H9 (cell line): ENCODE measurements around the gene CNIH2. TPM values are rescaled to one million over a fixed set of nuclear protein-coding genes. Genes with fewer than 3 reads are reported as not detected.
"Not testable (repeated sequence)": the region's sequence is repeated elsewhere in the genome, so short reads cannot be mapped to it uniquely, and the experiment has no call there.

ENCODE experiments used
- DNase-seq: peaks from one replicate; pipeline ENCODE4 v3.0.0-alpha.2; 2017
- H2AFZ ChIP-seq: one replicate; pipeline ENCODE4 v1.6.1; 2013; ENCODE audit warnings: mild to moderate bottlenecking, low read length, control low read depth, moderate library complexity
- H2AK5ac ChIP-seq: 2 replicates; pipeline ENCODE4 v1.6.1; 2013; ENCODE audit warnings: low read length, control low read depth, mixed read lengths; ENCODE audit not compliant: insufficient read length
- H2BK120ac ChIP-seq: one replicate; pipeline ENCODE4 v1.6.1; 2013; ENCODE audit warnings: low read depth, mild to moderate bottlenecking, low read length, control low read depth, inconsistent platforms; ENCODE audit not compliant: poor library complexity, severe bottlenecking
- H2BK12ac ChIP-seq: 2 replicates; pipeline ENCODE4 v1.6.1; 2013; ENCODE audit warnings: low read length, control low read depth, mixed read lengths, low read depth; ENCODE audit not compliant: insufficient read length
- H2BK15ac ChIP-seq: 2 replicates; pipeline ENCODE4 v1.6.1; 2013; ENCODE audit warnings: low read depth, low read length, control low read depth
- H2BK20ac ChIP-seq: one replicate; pipeline ENCODE4 v1.6.1; 2013; ENCODE audit warnings: low read depth, mild to moderate bottlenecking, low read length, control low read depth, inconsistent platforms; ENCODE audit not compliant: poor library complexity, severe bottlenecking
- H2BK5ac ChIP-seq: 2 replicates; pipeline ENCODE4 v1.6.1; 2013; ENCODE audit warnings: low read length, control low read depth, mixed read lengths; ENCODE audit not compliant: insufficient read length
- H3K14ac ChIP-seq: 2 replicates; pipeline ENCODE4 v1.6.1; 2013; ENCODE audit warnings: low read length, control low read depth; ENCODE audit not compliant: insufficient read depth
- H3K18ac ChIP-seq: 2 replicates; pipeline ENCODE4 v1.6.1; 2013; ENCODE audit warnings: low read depth, mild to moderate bottlenecking, mixed read lengths, low read length, control low read depth; ENCODE audit not compliant: insufficient read length
- H3K23ac ChIP-seq: 2 replicates; pipeline ENCODE4 v1.6.1; 2013; ENCODE audit warnings: low read length, control low read depth, mixed read lengths, low read depth; ENCODE audit not compliant: insufficient read length
- H3K23me2 ChIP-seq: 2 replicates; pipeline ENCODE4 v1.6.1; 2013; ENCODE audit warnings: low read depth, mild to moderate bottlenecking, mixed read lengths, low read length, control low read depth; ENCODE audit not compliant: insufficient read length, poor library complexity, severe bottlenecking
- H3K27ac ChIP-seq: 2 replicates; pipeline ENCODE4 v1.5.1; 2013; ENCODE audit warnings: low read length, control low read depth, mixed read lengths, low read depth; ENCODE audit not compliant: insufficient read length
- H3K27me3 ChIP-seq: 2 replicates; pipeline ENCODE4 v1.6.1; 2013; ENCODE audit warnings: low read length, control low read depth, inconsistent platforms; ENCODE audit not compliant: insufficient read depth
- H3K4ac ChIP-seq: 2 replicates; pipeline ENCODE4 v1.6.1; 2013; ENCODE audit warnings: low read depth, mild to moderate bottlenecking, control low read depth, inconsistent platforms, low read length, moderate library complexity
- H3K4me1 ChIP-seq: 2 replicates; pipeline ENCODE4 v1.6.1; 2013; ENCODE audit warnings: low read length, control low read depth, inconsistent platforms; ENCODE audit not compliant: insufficient read depth
- H3K4me2 ChIP-seq: 2 replicates; pipeline ENCODE4 v1.6.1; 2013; ENCODE audit warnings: low read length, control low read depth, mixed read lengths; ENCODE audit not compliant: insufficient read length, insufficient read depth
- H3K56ac ChIP-seq: 2 replicates; pipeline ENCODE4 v1.6.1; 2013; ENCODE audit warnings: low read depth, mild to moderate bottlenecking, mixed read lengths, low read length, control low read depth; ENCODE audit not compliant: insufficient read length
- H3K79me1 ChIP-seq: 2 replicates; pipeline ENCODE4 v1.6.1; 2013; ENCODE audit warnings: low read depth, mild to moderate bottlenecking, moderate library complexity, low read length, control low read depth, inconsistent platforms; ENCODE audit not compliant: insufficient read depth, poor library complexity, severe bottlenecking
- H3K79me2 ChIP-seq: 2 replicates; pipeline ENCODE4 v1.6.1; 2013; ENCODE audit warnings: low read length, control low read depth, inconsistent platforms; ENCODE audit not compliant: insufficient read depth
- H3K9ac ChIP-seq: 2 replicates; pipeline ENCODE4 v1.6.1; 2013; ENCODE audit warnings: low read length, control low read depth, mixed read lengths; ENCODE audit not compliant: insufficient read length; ENCODE audit errors: extremely low read depth
- H3K9me3 ChIP-seq: one replicate; pipeline ENCODE4 v1.6.1; 2013; ENCODE audit warnings: low read depth, low read length, inconsistent platforms; ENCODE audit not compliant: control insufficient read depth
- H3T11ph ChIP-seq: one replicate; pipeline ENCODE4 v1.6.1; 2013; ENCODE audit warnings: mild to moderate bottlenecking, low read length, control low read depth, inconsistent platforms
- H4K20me1 ChIP-seq: one replicate; pipeline ENCODE4 v1.6.1; 2013; ENCODE audit not compliant: control insufficient read depth, insufficient read length, insufficient read depth
- H4K5ac ChIP-seq: 2 replicates; pipeline ENCODE4 v1.6.1; 2013; ENCODE audit warnings: low read depth, mild to moderate bottlenecking, mixed read lengths, low read length, control low read depth; ENCODE audit not compliant: insufficient read length
- H4K8ac ChIP-seq: replicated peaks from 2 replicates; pipeline ENCODE4 v1.6.1; 2013; ENCODE audit warnings: low read length, control low read depth, mixed read lengths, low read depth; ENCODE audit not compliant: insufficient read length
- H4K91ac ChIP-seq: 2 replicates; pipeline ENCODE4 v1.6.1; 2013; ENCODE audit warnings: low read depth, mild to moderate bottlenecking, moderate library complexity, mixed read lengths, low read length, control low read depth; ENCODE audit not compliant: insufficient read length
- H3K27ac Mint-ChIP-seq, 3 experiments: 2 replicates in 2 of 3; 3 replicates in 1 of 3; pipeline ENCODE4 v1.8.0; 2020 to 2021; ENCODE audit warnings: mixed read lengths in 3 of 3, mild to moderate bottlenecking in 1 of 3, moderate library complexity in 1 of 3
- H3K27me3 Mint-ChIP-seq: 2 replicates; pipeline ENCODE4 v1.8.0; 2021; ENCODE audit warnings: low read depth, mild to moderate bottlenecking, moderate library complexity, mixed read lengths
- H3K36me3 Mint-ChIP-seq, 3 experiments: 2 replicates in 2 of 3; 3 replicates in 1 of 3; pipeline ENCODE4 v1.8.0; 2020 to 2021; ENCODE audit warnings: low read depth in 3 of 3, mixed read lengths in 3 of 3; ENCODE audit not compliant: insufficient read depth in 1 of 3
- H3K4me1 Mint-ChIP-seq, 2 experiments: 2 replicates each; pipeline ENCODE4 v1.8.0; 2020; ENCODE audit warnings: mixed read lengths in 2 of 2
- H3K4me3 Mint-ChIP-seq, 2 experiments: 2 replicates in 1 of 2; 3 replicates in 1 of 2; pipeline ENCODE4 v1.8.0; 2020 to 2021; ENCODE audit warnings: mild to moderate bottlenecking in 2 of 2, mixed read lengths in 2 of 2, moderate library complexity in 1 of 2
- H3K9me3 Mint-ChIP-seq, 2 experiments: 2 replicates in 1 of 2; 3 replicates in 1 of 2; pipeline ENCODE4 v1.8.0; 2020; ENCODE audit warnings: mild to moderate bottlenecking in 2 of 2, mixed read lengths in 2 of 2, moderate library complexity in 1 of 2
- WGBS: extraction: QIAGEN DNeasy Blood & Tissue Kit; methylation state at CpG from one replicate; pipeline ENCODE4 v1.1.7; 2013; ENCODE audit warnings: missing lambda C conversion rate, low lambda C conversion rate, mixed read lengths; ENCODE audit not compliant: insufficient read length; ENCODE audit errors: extremely low coverage; 5-methylcytosine and 5-hydroxymethylcytosine counted together
- total RNA-seq: library from RNA; stranded (reverse); gene quantifications from 2 replicates; pipeline ENCODE4 v1.2.1, GENCODE V29; 2021

CNIH2 gene
- total RNA-seq, 1 experiment from 2014 or later: 12.0 TPM

GRCh38 chr11:66277064-66277463, 911 bp upstream of the CNIH2 start:
- H3K23ac ChIP-seq, H2AFZ ChIP-seq, H3K79me1 ChIP-seq, H4K8ac ChIP-seq, H3K79me2 ChIP-seq, H3K4me2 ChIP-seq, H3K14ac ChIP-seq, H3K9ac ChIP-seq, H3K56ac ChIP-seq, DNase-seq, H3K4ac ChIP-seq, H2BK120ac ChIP-seq, H3K9me3 Mint-ChIP-seq, H2BK20ac ChIP-seq, H4K5ac ChIP-seq, H3K4me1 ChIP-seq, H2BK15ac ChIP-seq, H3K27ac ChIP-seq, H4K91ac ChIP-seq, H2AK5ac ChIP-seq, H3K9me3 ChIP-seq, H2BK12ac ChIP-seq, H3K27me3 ChIP-seq, H3K18ac ChIP-seq, H2BK5ac ChIP-seq, H4K20me1 ChIP-seq, H3T11ph ChIP-seq, H3K23me2 ChIP-seq: not testable (repeated sequence)
- Mint-ChIP-seq H3K36me3 (peaks cover 7 to 35% (median 33%) of the 10 kb centered on the region in 3 experiments), H3K27ac (0 out of 7 replicates have a peak overlapping the region, but pooled peaks of 1 of the 3 experiments have one; percentile 28), H3K27me3 (peaks cover 23% of the 10 kb centered on the region), H3K4me1 (peaks cover 20 to 21% of the 10 kb centered on the region in 2 experiments), H3K4me3 (peak overlapping the region in 1 of 2 experiments; percentile 71; a peak in 3 of 5 replicates)
- no CpG with 5 or more reads among the region's 4 CpGs for WGBS
